Thoracic aorta (tissue), 2 donors: ENCODE results near the gene CD164L2. TPM values are rescaled to one million over a fixed set of nuclear protein-coding genes. Genes with fewer than 3 reads are reported as not detected.

Experiments
- ATAC-seq: fragments of 150-250 bp; one replicate; pipeline ENCODE4 v1.8.0; 2017; ENCODE audit warnings: low read depth; ENCODE audit not compliant: insufficient number of reproducible peaks, low FRiP score
- DNase-seq: peaks from one replicate; pipeline ENCODE4 v3.0.0-alpha.2; 2020; ENCODE audit warnings: low spot score
- H3K27ac ChIP-seq, 2 donors: fragments of 200-600 bp; sonication (generic); 1 replicate in 1 of 2; 2 replicates in 1 of 2; pipeline ENCODE4 v1.5.1; 2016; ENCODE audit warnings: mild to moderate bottlenecking in 2 of 2, moderate library complexity in 2 of 2
- H3K27me3 ChIP-seq: fragments of 200-600 bp; sonication (generic); replicated peaks from 2 replicates; pipeline ENCODE4 v1.6.0; 2016; ENCODE audit warnings: mild to moderate bottlenecking; ENCODE audit not compliant: insufficient read depth
- H3K36me3 ChIP-seq: fragments of 200-600 bp; sonication (generic); one replicate; pipeline ENCODE4 v1.5.1; 2016
- H3K4me1 ChIP-seq, 2 donors: fragments of 200-600 bp; sonication (generic); 1 replicate in 1 of 2; 2 replicates in 1 of 2; pipeline versions ENCODE4 v1.5.1 to v1.6.0; 2016; ENCODE audit warnings: low read depth in 2 of 2, mild to moderate bottlenecking in 1 of 2; ENCODE audit not compliant: control insufficient read depth in 1 of 2
- H3K4me3 ChIP-seq: fragments of 200-600 bp; sonication (generic); 2 replicates; pipeline ENCODE4 v1.5.1; 2016; ENCODE audit warnings: mild to moderate bottlenecking
- H3K9me3 ChIP-seq: fragments of 200-600 bp; sonication (generic); 2 replicates; pipeline ENCODE4 v1.5.1; 2016
- total RNA-seq, 2 donors: library from RNA; depleted of rRNA; stranded (reverse); fragments of >200 nt; gene quantifications; one replicate each; pipeline versions ENCODE4 v1.1.0 to v1.2.3, GENCODE V29; 2016
- TF ChIP-seq, protein P1 (sequence below): fragments of 200-600 bp; sonication (generic); IDR thresholded peaks from one replicate; pipeline ENCODE4 v1.5.1; 2019; ENCODE audit warnings: antibody characterized with exemption

Gene CD164L2
- total RNA-seq, 2 donors from 2014 or later = not detected

DNA sequence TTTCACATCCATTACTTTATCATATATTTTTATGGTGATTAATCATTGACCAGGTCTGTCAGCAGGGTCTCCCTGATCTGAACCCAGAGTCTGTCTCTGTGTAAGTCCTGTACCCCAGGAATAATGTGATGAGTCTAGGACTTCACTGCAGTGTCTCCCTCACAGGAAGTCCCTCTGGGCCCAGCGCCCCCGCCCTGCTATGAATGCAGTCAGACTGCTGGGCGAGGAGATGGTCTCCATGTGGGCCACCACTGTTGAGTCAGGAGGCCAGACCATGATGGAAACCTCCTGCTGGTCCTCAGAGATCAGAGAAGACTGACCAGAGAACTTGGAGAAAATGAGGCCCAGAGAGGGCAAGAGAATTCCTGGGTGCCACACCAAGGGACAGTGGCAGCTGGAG lies 51.7 kb downstream of the CD164L2 start:
- H3K36me3 ChIP-seq = peaks cover 56% of the 10 kb centered on the region
- H3K27me3 ChIP-seq = no peaks in the 10 kb centered on the region
- H3K9me3 ChIP-seq = no peaks in the 10 kb centered on the region
- H3K27ac ChIP-seq = no peak overlapping the region
- H3K4me1 ChIP-seq = peaks cover 2 to 6% of the 10 kb centered on the region in 2 donors
- DNase-seq (no peak), ATAC-seq (no peak)
- H3K4me3 ChIP-seq = no peak overlapping the region
- TF ChIP-seq, protein P1, sequence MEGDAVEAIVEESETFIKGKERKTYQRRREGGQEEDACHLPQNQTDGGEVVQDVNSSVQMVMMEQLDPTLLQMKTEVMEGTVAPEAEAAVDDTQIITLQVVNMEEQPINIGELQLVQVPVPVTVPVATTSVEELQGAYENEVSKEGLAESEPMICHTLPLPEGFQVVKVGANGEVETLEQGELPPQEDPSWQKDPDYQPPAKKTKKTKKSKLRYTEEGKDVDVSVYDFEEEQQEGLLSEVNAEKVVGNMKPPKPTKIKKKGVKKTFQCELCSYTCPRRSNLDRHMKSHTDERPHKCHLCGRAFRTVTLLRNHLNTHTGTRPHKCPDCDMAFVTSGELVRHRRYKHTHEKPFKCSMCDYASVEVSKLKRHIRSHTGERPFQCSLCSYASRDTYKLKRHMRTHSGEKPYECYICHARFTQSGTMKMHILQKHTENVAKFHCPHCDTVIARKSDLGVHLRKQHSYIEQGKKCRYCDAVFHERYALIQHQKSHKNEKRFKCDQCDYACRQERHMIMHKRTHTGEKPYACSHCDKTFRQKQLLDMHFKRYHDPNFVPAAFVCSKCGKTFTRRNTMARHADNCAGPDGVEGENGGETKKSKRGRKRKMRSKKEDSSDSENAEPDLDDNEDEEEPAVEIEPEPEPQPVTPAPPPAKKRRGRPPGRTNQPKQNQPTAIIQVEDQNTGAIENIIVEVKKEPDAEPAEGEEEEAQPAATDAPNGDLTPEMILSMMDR = no peak

DNA sequence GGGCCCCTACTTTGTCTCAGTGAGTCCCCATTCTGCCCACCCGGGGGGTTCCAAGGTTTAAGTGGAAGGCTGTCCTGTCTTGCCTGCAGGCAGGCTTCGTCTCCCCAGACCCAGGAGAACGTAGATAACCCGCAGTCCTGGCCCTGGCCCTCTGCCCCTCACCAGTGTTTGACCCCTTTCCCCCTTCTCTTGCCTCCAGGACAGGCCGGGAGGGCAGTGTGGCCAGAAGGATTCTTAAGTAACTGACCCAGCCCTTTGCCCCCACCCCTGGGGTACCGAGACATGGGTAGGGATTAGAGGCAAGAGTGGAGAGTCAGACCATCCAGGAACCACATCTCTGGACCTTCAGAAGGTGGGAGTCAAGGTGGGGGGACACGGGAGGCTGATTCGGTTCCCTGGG lies 52.3 kb downstream of the CD164L2 start:
- TF ChIP-seq, protein P1 = no peak
- Histone ChIP-seq H3K27me3 (no peaks in the 10 kb centered on the region), H3K9me3 (no peaks in the 10 kb centered on the region), H3K36me3 (peaks cover 54% of the 10 kb centered on the region), H3K4me3 (no peak overlapping the region), H3K27ac (no peak overlapping the region), H3K4me1 (peaks cover 2 to 13% of the 10 kb centered on the region in 2 donors)
- DNase-seq (no peak), ATAC-seq (no peak)

Other genes starting within 250 kb of the CD164L2 start
- gene SLC9A1, start 228.2 kb downstream of the CD164L2 start, total RNA-seq = 10 to 100 TPM; 12.3 to 36.3 TPM
- 10 to 100 TPM; 34.6 to 43.5 TPM for gene WDTC1, start 148.7 kb downstream of the CD164L2 start, total RNA-seq
- 10 to 100 TPM; 31.5 to 45.1 TPM for gene TMEM222, start 61.2 kb downstream of the CD164L2 start, total RNA-seq
- gene SYTL1, start 41.3 kb downstream of the CD164L2 start, total RNA-seq = 1 to 10 TPM; 4.1 to 5.5 TPM
- gene MAP3K6, start 16.4 kb downstream of the CD164L2 start, total RNA-seq = 10 to 100 TPM; 78.6 to 85.6 TPM
- 1 to 10 TPM; 3.5 to 4.5 TPM for gene FCN3, start 8.5 kb downstream of the CD164L2 start, total RNA-seq
- gene GPR3, start 9.3 kb upstream of the CD164L2 start, total RNA-seq = not detected
- gene WASF2, start 106.8 kb upstream of the CD164L2 start, total RNA-seq = 10 to 100 TPM; 60.1 to 83.7 TPM
- 10 to 100 TPM; 38.3 to 55.4 TPM for gene AHDC1, start 220.8 kb upstream of the CD164L2 start, total RNA-seq